GM08714 (cell line): ENCODE measurements around the gene TM9SF4.

Experiments used
- H3K4me3 ChIP-seq: fragments of 200-500 bp; sonication (Bioruptor generic); 2 replicates; pipeline ENCODE4 v1.5.1; 2014; ENCODE audit warnings: mild to moderate bottlenecking, low read length, inconsistent platforms
- ZNF274 ChIP-seq: IDR thresholded peaks from 2 replicates; pipeline ENCODE4 v1.6.1; 2012; ENCODE audit warnings: mild to moderate bottlenecking, low read depth, low read length

Gene TM9SF4

GRCh38 chr20:32207626-32208498 is 98.3 kb downstream of the TM9SF4 start, which contains the start of the genes PLAGL2 and POFUT1:
Gene PLAGL2, minus strand, starts transcription at chr20:32207743. Its CDS starts 5,565 bp downstream, at chr20:32202178.
Gene POFUT1, plus strand, starts transcription at chr20:32207880. Its CDS starts 62 bp downstream, at chr20:32207942.
- H3K4me3 ChIP-seq = peak within 1 kb of the TSS; percentile 97
- no peak for TF ChIP-seq ZNF274

GRCh38 chr20:32208499-32209154 is 99.1 kb downstream of the TM9SF4 start:
- H3K4me3 ChIP-seq = peak overlapping the region; percentile 97
- no peak for TF ChIP-seq ZNF274

GRCh38 chr20:32209850-32210605 is 100.5 kb downstream of the TM9SF4 start:
- no peak overlapping the region for H3K4me3 ChIP-seq
- no peak for TF ChIP-seq ZNF274

GRCh38 chr20:32213870-32214269 is 104.4 kb downstream of the TM9SF4 start:
- TF ChIP-seq ZNF274 = no peak
- H3K4me3 ChIP-seq = no peak overlapping the region

GRCh38 chr20:32215147-32215546 is 105.6 kb downstream of the TM9SF4 start:
- no peak overlapping the region for H3K4me3 ChIP-seq
- TF ChIP-seq ZNF274 = no peak

- H3K4me3 ChIP-seq = no peak overlapping the region
- no peak for TF ChIP-seq ZNF274
Measured at GRCh38 chr20:32215729-32216128, 106.2 kb downstream of the TM9SF4 start.

GRCh38 chr20:32216179-32217142 is 106.9 kb downstream of the TM9SF4 start:
- H3K4me3 ChIP-seq = no peak overlapping the region
- TF ChIP-seq ZNF274 = no peak
